Stimulated activated naive B cell treated with anti-CD40 and anti-IgM and Interleukin-4, amounts not matched to agents 10 μg/mL and 1 μg/mL and 100 μg/mL, for 72 hours (primary cell): ENCODE data around the gene KDM2B.

ENCODE experiments used
- ATAC-seq, 2 donors: fragments of 150-1000 bp; cut with Tn5 transposase; replicated peaks; 2 replicates each; pipeline ENCODE4 v1.10.0; 2021; ENCODE audit warnings: moderate library complexity in 1 of 2
- DNase-seq: peaks from one replicate; pipeline ENCODE4 v3.0.0; 2021
- H3K27ac Mint-ChIP-seq: one replicate; pipeline ENCODE4 v1.8.0; 2022; ENCODE audit warnings: mild to moderate bottlenecking, mixed read lengths
- H3K27me3 Mint-ChIP-seq, 2 donors: one replicate each; pipeline ENCODE4 v1.8.0; 2022; ENCODE audit warnings: mixed read lengths in 2 of 2
- H3K36me3 Mint-ChIP-seq, 2 donors: one replicate each; pipeline ENCODE4 v1.8.0; 2022; ENCODE audit warnings: mixed read lengths in 2 of 2, mild to moderate bottlenecking in 1 of 2
- H3K4me1 Mint-ChIP-seq, 2 donors: one replicate each; pipeline ENCODE4 v1.8.0; 2022; ENCODE audit warnings: mixed read lengths in 2 of 2, mild to moderate bottlenecking in 1 of 2
- H3K4me3 Mint-ChIP-seq, 2 donors: one replicate each; pipeline ENCODE4 v1.8.0; 2022; ENCODE audit warnings: mild to moderate bottlenecking in 2 of 2, mixed read lengths in 2 of 2, moderate library complexity in 1 of 2
- H3K9me3 Mint-ChIP-seq, 2 donors: one replicate each; pipeline ENCODE4 v1.8.0; 2022; ENCODE audit warnings: mixed read lengths in 2 of 2, mild to moderate bottlenecking in 1 of 2

KDM2B gene

GRCh38 chr12:121470751-121471150 is 110.1 kb downstream of the KDM2B start:
- H3K4me3 Mint-ChIP-seq: no peak overlapping the region
- H3K36me3 Mint-ChIP-seq: peaks cover 13 to 31% of the 10 kb centered on the region in 2 donors
- H3K4me1 Mint-ChIP-seq: peaks cover 18 to 50% of the 10 kb centered on the region in 2 donors
- H3K27me3 Mint-ChIP-seq: no peaks in the 10 kb centered on the region
- DNase-seq (no peak), ATAC-seq (no peak)
- H3K27ac Mint-ChIP-seq: peak overlapping the region; percentile 68
- no peaks in the 10 kb centered on the region for H3K9me3 Mint-ChIP-seq

GRCh38 chr12:121468499-121468801 is 112.4 kb downstream of the KDM2B start:
- Mint-ChIP-seq H3K4me1 (peaks cover 27 to 61% of the 10 kb centered on the region in 2 donors), H3K27me3 (no peaks in the 10 kb centered on the region), H3K9me3 (no peaks in the 10 kb centered on the region), H3K27ac (no peak overlapping the region), H3K36me3 (peaks cover 9 to 28% of the 10 kb centered on the region in 2 donors), H3K4me3 (no peak overlapping the region)
- no peak for DNase-seq
- ATAC-seq: no peak

- ATAC-seq (peak in 1 of 2 donors; percentile 30), DNase-seq (no peak)
- Mint-ChIP-seq H3K9me3 (no peaks in the 10 kb centered on the region), H3K4me3 (peak overlapping the region; percentile 41 to 56), H3K4me1 (peaks cover 27 to 61% of the 10 kb centered on the region in 2 donors), H3K36me3 (peaks cover 4 to 23% of the 10 kb centered on the region in 2 donors), H3K27me3 (no peaks in the 10 kb centered on the region), H3K27ac (no peak overlapping the region)
These were observed 113.0 kb downstream of the KDM2B start for GRCh38 chr12:121467638-121468498.

GRCh38 chr12:121466794-121467637 is 113.8 kb downstream of the KDM2B start:
- Mint-ChIP-seq H3K4me3 (peak overlapping the region; percentile 59 to 74), H3K9me3 (no peaks in the 10 kb centered on the region), H3K36me3 (peaks cover 4 to 23% of the 10 kb centered on the region in 2 donors), H3K27me3 (no peaks in the 10 kb centered on the region), H3K27ac (no peak overlapping the region), H3K4me1 (peaks cover 27 to 64% of the 10 kb centered on the region in 2 donors)
- peak; percentile 83 for DNase-seq
- peak; percentile 92 to 93 for ATAC-seq

GRCh38 chr12:121465921-121466793 is 114.7 kb downstream of the KDM2B start:
- Mint-ChIP-seq H3K36me3 (peaks cover 7 to 28% of the 10 kb centered on the region in 2 donors), H3K27me3 (no peaks in the 10 kb centered on the region), H3K4me3 (peak overlapping the region; percentile 86 to 93), H3K4me1 (peaks cover 32 to 64% of the 10 kb centered on the region in 2 donors), H3K27ac (peak overlapping the region; percentile 94), H3K9me3 (no peaks in the 10 kb centered on the region)
- DNase-seq (no peak), ATAC-seq (peak; percentile 9 to 13)

- H3K27ac Mint-ChIP-seq: no peak overlapping the region
- peaks cover 9 to 38% of the 10 kb centered on the region in 2 donors for H3K36me3 Mint-ChIP-seq
- no peak overlapping the region for H3K4me3 Mint-ChIP-seq
- H3K27me3 Mint-ChIP-seq: no peaks in the 10 kb centered on the region
- no peaks in the 10 kb centered on the region for H3K9me3 Mint-ChIP-seq
- ATAC-seq (no peak), DNase-seq (no peak)
- peaks cover 36 to 64% of the 10 kb centered on the region in 2 donors for H3K4me1 Mint-ChIP-seq
These were observed 116.5 kb downstream of the KDM2B start for GRCh38 chr12:121464331-121464730.

- H3K4me3 Mint-ChIP-seq: no peak overlapping the region
- no peaks in the 10 kb centered on the region for H3K27me3 Mint-ChIP-seq
- ATAC-seq: peak; percentile 65 to 70
- peak overlapping the region; percentile 10 for H3K27ac Mint-ChIP-seq
- DNase-seq: no peak
- peaks cover 12 to 53% of the 10 kb centered on the region in 2 donors for H3K36me3 Mint-ChIP-seq
- no peaks in the 10 kb centered on the region for H3K9me3 Mint-ChIP-seq
- peaks cover 44 to 73% of the 10 kb centered on the region in 2 donors for H3K4me1 Mint-ChIP-seq
These were observed 119.8 kb downstream of the KDM2B start for GRCh38 chr12:121461048-121461447.

- no peaks in the 10 kb centered on the region for H3K27me3 Mint-ChIP-seq
- peaks cover 44 to 88% of the 10 kb centered on the region in 2 donors for H3K4me1 Mint-ChIP-seq
- H3K27ac Mint-ChIP-seq: no peak overlapping the region
- H3K9me3 Mint-ChIP-seq: no peaks in the 10 kb centered on the region
- no peak for ATAC-seq
- no peak overlapping the region for H3K4me3 Mint-ChIP-seq
- DNase-seq: no peak
- H3K36me3 Mint-ChIP-seq: peaks cover 12 to 55% of the 10 kb centered on the region in 2 donors
These were observed 124.3 kb downstream of the KDM2B start for GRCh38 chr12:121456551-121456950.

GRCh38 chr12:121455766-121456420 is 124.9 kb downstream of the KDM2B start:
- ATAC-seq (no peak), DNase-seq (no peak)
- Mint-ChIP-seq H3K36me3 (peaks cover 6 to 55% of the 10 kb centered on the region in 2 donors), H3K4me3 (no peak overlapping the region), H3K4me1 (peaks cover 42 to 86% of the 10 kb centered on the region in 2 donors), H3K9me3 (no peaks in the 10 kb centered on the region), H3K27me3 (no peaks in the 10 kb centered on the region), H3K27ac (peak overlapping the region; percentile 69)

- H3K36me3 Mint-ChIP-seq: peaks cover 11 to 56% of the 10 kb centered on the region in 2 donors
- H3K27me3 Mint-ChIP-seq: no peaks in the 10 kb centered on the region
- ATAC-seq (no peak), DNase-seq (no peak)
- peak overlapping the region; percentile 86 for H3K27ac Mint-ChIP-seq
- no peak overlapping the region for H3K4me3 Mint-ChIP-seq
- peaks cover 37 to 86% of the 10 kb centered on the region in 2 donors for H3K4me1 Mint-ChIP-seq
- no peaks in the 10 kb centered on the region for H3K9me3 Mint-ChIP-seq
These were observed 125.9 kb downstream of the KDM2B start for GRCh38 chr12:121454921-121455320.

- Mint-ChIP-seq H3K27ac (peak overlapping the region; percentile 42), H3K27me3 (no peaks in the 10 kb centered on the region), H3K9me3 (no peaks in the 10 kb centered on the region), H3K4me3 (no peak overlapping the region), H3K4me1 (peaks cover 46 to 95% of the 10 kb centered on the region in 2 donors), H3K36me3 (peaks cover 22 to 68% of the 10 kb centered on the region in 2 donors)
- ATAC-seq: no peak
- no peak for DNase-seq
These were observed 127.2 kb downstream of the KDM2B start for GRCh38 chr12:121453629-121454028.

GRCh38 chr12:121452985-121453360 is 127.8 kb downstream of the KDM2B start:
- DNase-seq (no peak), ATAC-seq (no peak)
- H3K27ac Mint-ChIP-seq: no peak overlapping the region
- H3K27me3 Mint-ChIP-seq: no peaks in the 10 kb centered on the region
- peaks cover 25 to 70% of the 10 kb centered on the region in 2 donors for H3K36me3 Mint-ChIP-seq
- no peaks in the 10 kb centered on the region for H3K9me3 Mint-ChIP-seq
- H3K4me3 Mint-ChIP-seq: no peak overlapping the region
- H3K4me1 Mint-ChIP-seq: peaks cover 49 to 91% of the 10 kb centered on the region in 2 donors

- Mint-ChIP-seq H3K4me1 (peaks cover 47 to 86% of the 10 kb centered on the region in 2 donors), H3K27ac (peak overlapping the region; percentile 22), H3K36me3 (peaks cover 25 to 65% of the 10 kb centered on the region in 2 donors), H3K27me3 (no peaks in the 10 kb centered on the region), H3K4me3 (no peak overlapping the region), H3K9me3 (no peaks in the 10 kb centered on the region)
- peak; percentile 33 to 50 for ATAC-seq
- no peak for DNase-seq
These were observed 128.4 kb downstream of the KDM2B start for GRCh38 chr12:121452340-121452984.
